ENCODE results near the gene GFRA3.

DNA sequence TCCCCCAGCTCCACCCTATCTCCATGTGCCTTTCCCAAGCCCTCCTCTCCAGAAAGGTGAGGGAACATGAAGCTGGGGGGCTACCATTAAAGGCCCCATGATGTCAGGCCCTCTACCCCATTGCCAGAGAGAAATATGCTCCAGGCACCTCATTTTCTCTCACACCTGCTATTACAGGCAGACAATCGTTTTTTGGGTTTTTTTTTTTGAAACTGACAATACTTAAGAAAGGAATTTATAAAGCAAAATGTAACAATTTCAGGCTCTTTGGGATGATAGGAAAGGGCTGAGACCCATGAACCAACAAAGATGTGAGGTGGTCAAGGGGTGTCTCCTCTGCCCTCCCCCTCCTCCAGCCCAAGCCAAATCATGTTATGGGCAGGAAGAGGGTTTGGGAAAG is 1.5 kb upstream of the GFRA3 start:
- TF ChIP-seq CTCF (IDR thresholded peaks at IDR 0.05) (no peak), POLR2A (IDR thresholded peaks at IDR 0.05) (no peak)

Measured in right lobe of liver (tissue), 4 donors.